C1 segment of cervical spinal cord (tissue), 14 donors: ENCODE measurements around the gene GALNT15.

ENCODE experiments used
- DNase-seq, 14 donors: peaks; one replicate each; lab custom pipeline; 2025; lab: John Stamatoyannopoulos, UW

The GALNT15 gene

DNA sequence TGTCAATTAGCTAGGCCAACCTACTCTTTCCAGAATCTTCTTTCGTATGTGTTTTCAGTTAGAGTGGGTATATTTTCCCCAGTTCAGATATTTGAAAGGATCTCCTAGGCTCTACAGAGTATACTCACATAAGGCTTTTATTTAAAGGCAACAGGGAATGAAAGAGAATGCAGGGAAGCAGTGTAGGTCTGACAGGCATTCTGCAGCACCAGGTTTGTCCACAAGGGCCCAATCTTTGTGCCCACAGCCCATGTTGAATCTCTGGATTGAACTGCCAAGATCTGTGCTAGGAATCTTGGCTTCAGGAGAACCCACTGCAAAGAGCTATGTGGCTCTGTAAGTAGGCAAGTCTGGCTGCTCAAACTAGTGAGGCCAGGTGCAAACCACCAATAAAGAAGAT is 24.2 kb upstream of the GALNT15 start:
- DNase-seq, result no peak

GRCh38 chr3:16151109-16151508 is 23.4 kb upstream of the GALNT15 start:
- peak in 3 of 14 donors; percentile 7 to 38 (median 15) for DNase-seq

GRCh38 chr3:16168211-16168610 is 6.3 kb upstream of the GALNT15 start:
- no peak for DNase-seq

GRCh38 chr3:16171009-16171408 is 3.5 kb upstream of the GALNT15 start:
- DNase-seq, result no peak

GRCh38 chr3:16171825-16172224 is 2.7 kb upstream of the GALNT15 start:
- no peak for DNase-seq

DNA sequence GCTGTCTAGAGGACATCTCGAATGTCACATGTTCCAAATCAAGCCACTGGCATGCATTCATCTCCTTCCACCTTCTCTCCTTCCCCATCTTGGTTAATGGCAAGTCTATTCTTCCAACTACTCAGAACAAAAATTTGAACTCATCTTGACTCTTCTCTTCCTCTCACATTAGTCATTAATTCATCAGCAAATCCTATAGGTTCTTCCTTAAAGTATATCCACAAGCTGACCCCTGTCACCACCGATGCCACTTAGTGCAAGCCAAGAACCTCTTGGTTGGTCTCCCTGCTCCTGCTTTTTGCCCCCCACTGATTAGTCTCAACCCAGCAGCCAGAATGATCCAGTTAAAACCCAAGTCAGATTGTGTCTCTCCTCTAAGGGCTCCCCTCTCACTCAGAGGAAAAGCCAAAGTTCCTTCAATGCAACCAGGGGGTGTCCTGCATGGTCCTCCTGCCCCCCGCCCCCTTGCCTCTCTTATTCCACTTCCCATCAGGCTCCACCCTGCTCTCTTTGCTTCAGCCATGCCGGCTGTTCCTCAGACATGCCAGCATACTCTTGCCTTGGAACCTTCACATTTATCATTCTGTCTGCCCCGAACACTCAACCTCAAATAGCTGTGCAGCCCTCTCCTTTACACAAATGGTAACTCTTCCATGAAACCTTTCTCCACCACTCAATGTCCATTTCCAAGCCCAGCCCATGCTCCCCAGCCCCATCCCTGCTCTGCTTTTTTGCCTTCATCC is 1.0 kb upstream of the GALNT15 start:
- no peak for DNase-seq

- no peak for DNase-seq
Observed at GRCh38 chr3:16174026-16174355, 489 bp upstream of the GALNT15 start.

GRCh38 chr3:16174976-16175901 is 759 bp downstream of the GALNT15 start:
- DNase-seq, result peak in 9 of 14 donors; percentile 40 to 71 (median 62)

- DNase-seq, result peak in 4 of 14 donors; percentile 31 to 72 (median 51)
Observed at GRCh38 chr3:16176391-16177030, 2.0 kb downstream of the GALNT15 start.

DNA sequence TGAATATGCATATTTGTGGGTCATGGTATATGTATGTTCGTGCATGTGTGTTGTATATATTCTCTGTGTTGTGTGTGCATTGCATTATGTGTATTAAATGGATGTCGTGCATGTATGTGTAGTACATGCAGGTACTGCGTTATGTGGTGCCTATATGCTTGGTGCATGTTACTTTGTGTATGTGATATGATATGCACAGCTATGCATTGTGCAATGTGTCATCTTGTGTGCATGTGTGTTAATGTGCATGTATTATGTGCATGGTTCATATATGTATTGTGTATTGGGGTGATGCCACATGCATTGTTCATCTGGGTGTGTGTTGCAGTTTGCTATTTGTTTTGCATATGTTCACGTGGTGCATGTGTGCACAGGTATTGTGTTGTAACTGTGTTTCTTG is 2.9 kb downstream of the GALNT15 start:
- DNase-seq, result no peak

GRCh38 chr3:16177962-16178627 is 3.6 kb downstream of the GALNT15 start:
- no peak for DNase-seq

DNA sequence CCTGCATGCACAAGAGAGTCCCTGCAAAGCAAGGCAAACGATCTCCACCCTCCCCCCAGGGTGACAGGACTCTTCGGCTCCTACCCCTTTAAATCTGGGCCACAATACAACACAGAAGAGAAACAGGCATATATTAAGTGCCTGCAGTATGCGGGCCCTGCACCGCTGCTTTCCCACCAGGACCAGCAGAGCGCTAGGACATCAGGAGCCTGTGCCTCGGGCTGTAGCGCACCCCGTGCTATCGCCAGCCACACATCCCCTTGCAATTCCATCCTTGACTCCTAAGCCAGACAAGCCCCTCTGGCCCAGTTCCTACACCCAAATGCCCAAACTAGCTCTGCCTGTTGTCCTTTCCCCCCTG is 4.1 kb downstream of the GALNT15 start:
- DNase-seq, result no peak

DNA sequence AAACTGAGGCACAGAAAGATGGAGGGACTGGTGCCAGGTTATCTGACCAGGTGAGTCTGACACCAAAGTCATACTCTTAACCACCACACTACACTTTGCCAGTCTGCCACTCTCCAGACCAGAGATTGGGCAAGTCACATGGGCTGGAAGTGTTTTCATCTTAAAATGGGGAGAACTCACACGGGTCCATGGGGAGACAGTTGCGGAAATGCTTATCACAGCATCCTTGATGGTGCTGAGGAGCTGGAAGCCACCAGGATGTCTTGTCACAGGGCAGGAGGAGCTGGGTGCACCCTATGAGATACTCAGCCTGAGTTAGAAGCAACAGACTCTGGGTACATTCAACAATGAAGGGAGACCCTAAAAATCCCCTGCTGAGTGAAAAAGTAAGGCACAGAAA is 4.8 kb downstream of the GALNT15 start:
- DNase-seq, result no peak

DNA sequence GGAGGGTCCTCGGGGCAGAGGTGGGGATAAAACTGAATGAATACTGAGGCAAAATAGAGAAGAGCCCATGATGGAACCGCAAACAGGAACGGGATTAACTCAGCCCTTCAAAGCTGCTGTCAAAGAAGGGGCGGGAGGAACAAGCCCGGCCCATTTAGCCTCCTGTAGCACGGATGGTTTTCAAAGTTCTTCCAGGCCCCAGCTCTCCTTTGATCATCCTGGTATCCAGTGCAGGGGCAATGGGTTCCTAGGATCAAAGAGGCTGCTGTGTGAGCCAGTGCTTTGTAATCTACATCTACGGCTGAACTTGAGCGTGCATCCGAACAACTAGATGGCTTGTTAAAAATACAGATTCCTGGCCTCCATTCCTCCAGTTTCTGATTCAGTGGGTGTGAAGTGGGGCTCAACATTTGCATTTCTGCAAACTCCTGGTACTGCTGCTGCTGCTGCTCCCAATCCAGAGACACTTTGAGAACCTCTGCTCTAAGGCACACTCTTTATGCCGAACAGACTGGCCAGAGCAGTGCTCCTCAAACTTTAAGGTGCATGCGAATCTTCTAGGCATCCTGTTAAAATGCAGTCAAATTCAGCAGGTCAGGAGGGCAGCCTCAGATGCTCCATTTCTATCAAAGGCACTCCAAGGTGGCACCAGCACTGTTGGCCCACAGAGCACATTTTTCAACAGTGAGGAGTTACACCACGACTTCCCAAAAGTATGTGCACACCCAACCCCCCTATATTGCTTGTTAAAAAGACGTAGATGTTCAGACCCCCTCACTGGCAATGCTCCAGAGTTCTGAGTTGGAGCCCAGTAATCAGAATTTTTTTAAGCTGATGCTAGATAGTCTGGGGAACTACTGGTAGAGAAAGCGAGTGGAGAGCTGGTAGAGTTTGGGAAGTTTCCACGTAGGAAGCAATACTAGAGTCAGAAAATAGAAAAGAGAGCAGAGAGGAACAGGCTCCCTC is 5.6 kb downstream of the GALNT15 start:
- DNase-seq, result no peak

GRCh38 chr3:16180737-16181134 is 6.3 kb downstream of the GALNT15 start:
- DNase-seq, result no peak

DNA sequence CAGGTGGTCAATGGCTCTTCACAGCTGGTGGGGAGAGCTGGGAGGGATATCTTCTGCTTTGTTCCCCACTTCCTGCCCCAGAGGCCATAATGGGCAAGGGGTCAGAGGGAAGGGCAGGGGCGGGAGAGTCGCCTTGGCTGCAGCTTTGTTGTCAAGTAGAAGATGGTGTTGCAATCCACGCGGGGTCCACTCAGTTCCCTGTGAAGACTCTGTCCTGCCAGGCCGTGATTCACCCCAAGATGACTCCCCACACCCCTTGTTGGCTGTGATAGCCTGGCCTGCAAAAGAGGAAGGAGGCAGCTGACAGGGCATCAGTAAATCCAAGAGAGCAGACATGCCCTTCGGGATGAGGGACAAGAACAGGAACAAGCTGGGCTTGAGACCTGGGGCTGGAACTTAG is 6.9 kb downstream of the GALNT15 start:
- DNase-seq, result peak in 2 of 14 donors; percentile 62 to 76

DNA sequence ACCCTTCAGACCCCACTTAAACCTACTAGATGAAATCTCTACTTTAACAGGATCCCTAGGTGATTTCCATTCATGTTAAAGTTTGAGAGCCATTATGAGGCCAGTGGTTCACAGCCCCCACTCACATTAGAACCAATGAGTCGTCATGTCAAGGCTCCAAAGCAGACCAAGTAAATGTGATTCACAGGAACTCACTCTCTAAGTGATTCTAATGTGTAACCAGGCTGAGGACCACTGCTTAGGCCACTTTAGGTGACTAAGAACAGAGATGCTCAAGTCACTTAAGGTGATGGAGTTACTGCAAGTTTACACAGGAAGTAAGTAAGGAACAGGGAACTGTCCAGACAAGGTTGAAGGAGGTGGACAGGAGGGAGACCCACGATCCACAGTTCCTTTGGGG is 7.7 kb downstream of the GALNT15 start:
- no peak for DNase-seq

GRCh38 chr3:16182612-16183011 is 8.1 kb downstream of the GALNT15 start:
- peak in 1 of 14 donors; percentile 19 for DNase-seq

GRCh38 chr3:16183082-16183481 is 8.6 kb downstream of the GALNT15 start:
- DNase-seq, result no peak

DNA sequence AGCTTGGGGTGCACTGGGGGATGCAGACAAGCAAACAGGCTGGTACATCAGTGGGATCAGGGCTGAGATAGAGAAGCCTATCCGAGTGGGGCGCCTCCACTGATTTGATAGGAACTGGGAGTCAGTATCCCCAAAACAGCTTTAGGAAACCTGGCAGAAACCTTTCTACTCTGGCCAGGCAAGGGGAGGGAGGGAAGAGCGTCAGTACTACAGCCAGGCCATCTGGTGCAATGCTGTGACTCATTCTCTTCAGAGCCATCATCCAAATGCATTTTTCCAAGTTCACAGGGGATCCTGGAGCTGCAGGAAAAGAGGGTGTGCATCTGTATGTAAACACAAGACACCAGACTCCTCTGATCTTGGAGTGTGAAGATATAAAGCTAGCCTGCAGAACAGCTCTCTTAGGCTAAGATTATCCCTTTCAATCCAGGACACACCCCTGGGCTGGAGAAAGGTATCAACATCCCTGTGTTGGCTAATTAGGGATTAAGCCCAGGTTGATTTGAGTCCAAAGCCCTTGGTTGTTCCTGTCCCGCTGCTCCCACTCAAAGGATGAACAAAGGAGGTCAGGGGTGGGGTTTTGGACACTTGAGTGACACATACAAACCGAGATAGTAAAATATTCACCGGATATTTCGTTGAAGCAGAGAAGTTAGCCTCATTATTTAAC is 9.3 kb downstream of the GALNT15 start:
- peak in 3 of 14 donors; percentile 24 to 96 (median 26) for DNase-seq
